ENCODE results near the gene AMOTL2. TPM values are rescaled to one million over a fixed set of nuclear protein-coding genes. Genes with fewer than 3 reads are reported as not detected.

Gene AMOTL2
- total RNA-seq, 1 experiment from 2014 or later = 142 TPM

DNA sequence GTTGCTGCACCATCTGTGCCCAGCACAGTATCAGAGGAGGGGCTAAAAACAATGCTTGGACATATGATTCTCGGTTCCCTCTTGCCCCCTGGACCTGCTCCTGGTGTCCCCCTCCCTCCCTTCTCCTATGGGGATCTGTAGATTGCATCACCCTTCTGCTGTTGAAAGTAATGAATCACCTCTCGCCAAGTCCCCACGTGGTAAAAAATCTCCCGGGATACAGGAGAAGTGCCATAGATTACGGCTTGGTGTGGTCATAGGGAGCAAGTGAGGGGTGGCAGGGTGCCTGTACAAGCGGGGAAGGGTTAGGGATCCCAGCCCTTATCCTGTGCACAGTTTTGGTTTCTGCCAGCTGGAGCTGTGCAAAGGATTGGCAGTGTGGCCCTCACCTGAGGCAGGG lies 37.7 kb downstream of the AMOTL2 start:
- no peak overlapping the region for H3K27ac ChIP-seq
- H3K36me3 ChIP-seq = no peaks in the 10 kb centered on the region
- H3K4me1 ChIP-seq (replicated peaks) = peaks cover 39% of the 10 kb centered on the region
- no peaks in the 10 kb centered on the region for H3K9me3 ChIP-seq (replicated peaks)
- H3K4me3 ChIP-seq = no peak overlapping the region
- H3K27me3 ChIP-seq (replicated peaks) = no peaks in the 10 kb centered on the region
- no peak for DNase-seq (ENCODE audit: low read depth in 1 of 2, low spot score in 2 of 2)

DNA sequence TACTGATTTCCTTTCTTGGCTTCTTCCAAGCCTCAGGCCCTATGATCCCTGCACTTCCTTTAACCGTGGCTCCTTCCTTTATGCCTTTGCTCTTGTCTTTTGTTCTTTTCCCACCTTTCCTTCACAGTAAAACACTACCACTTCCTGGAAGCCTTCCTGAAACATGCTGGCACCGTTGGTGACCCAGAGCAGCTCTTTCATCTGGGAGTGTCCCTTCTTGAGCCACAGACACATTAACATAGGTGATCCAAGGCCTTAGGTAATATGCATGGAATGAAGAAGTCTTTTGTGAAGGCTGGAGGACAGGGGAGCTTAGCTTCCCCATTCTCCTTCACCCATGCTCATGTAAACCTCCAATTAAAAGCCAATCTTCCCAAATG lies 39.4 kb downstream of the AMOTL2 start:
- DNase-seq (ENCODE audit: low read depth in 1 of 2, low spot score in 2 of 2) = no peak
- H3K27me3 ChIP-seq (replicated peaks) = no peaks in the 10 kb centered on the region
- no peak overlapping the region for H3K4me3 ChIP-seq
- no peaks in the 10 kb centered on the region for H3K36me3 ChIP-seq
- H3K4me1 ChIP-seq (replicated peaks) = peaks cover 56% of the 10 kb centered on the region
- no peaks in the 10 kb centered on the region for H3K9me3 ChIP-seq (replicated peaks)
- H3K27ac ChIP-seq = peak overlapping the region; percentile 89

DNA sequence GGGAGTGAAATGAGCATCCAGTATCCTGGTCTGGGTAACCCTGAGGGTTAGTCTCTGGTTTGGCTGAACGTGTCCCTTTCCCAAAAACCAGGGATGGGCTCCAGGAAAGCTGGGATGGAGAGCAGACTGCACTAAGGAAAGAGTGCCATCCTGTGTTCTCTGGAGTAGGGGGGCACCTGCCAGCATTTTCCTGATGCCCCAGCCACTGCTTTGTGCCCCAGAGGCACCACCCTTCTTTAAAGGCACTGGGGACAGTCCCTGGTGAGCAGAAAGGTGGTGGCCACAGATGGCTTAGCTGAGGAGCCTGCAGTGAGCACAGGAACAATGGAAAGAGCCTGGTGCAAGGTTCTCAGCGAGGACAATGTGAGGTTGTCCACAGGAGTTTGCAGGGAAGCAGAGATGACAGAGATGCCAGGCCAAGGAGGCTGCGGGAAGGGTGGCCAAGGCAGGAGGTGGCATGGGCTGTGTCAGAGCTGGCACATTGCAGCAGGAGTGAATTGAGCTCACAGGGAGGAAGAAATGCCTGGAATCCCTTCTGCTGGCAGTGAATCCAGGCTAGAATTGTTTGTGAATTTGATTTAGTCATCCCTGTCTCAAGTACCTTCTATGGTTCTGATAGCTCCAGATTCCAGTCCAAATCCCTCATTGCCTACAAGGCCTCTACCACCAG lies 39.9 kb downstream of the AMOTL2 start:
- no peak overlapping the region for H3K4me3 ChIP-seq
- H3K9me3 ChIP-seq (replicated peaks) = no peaks in the 10 kb centered on the region
- peak overlapping the region; percentile 89 for H3K27ac ChIP-seq
- peak in 1 of 2 experiments; percentile 43 for DNase-seq (ENCODE audit: low read depth in 1 of 2, low spot score in 2 of 2)
- H3K36me3 ChIP-seq = no peaks in the 10 kb centered on the region
- no peaks in the 10 kb centered on the region for H3K27me3 ChIP-seq (replicated peaks)
- peaks cover 61% of the 10 kb centered on the region for H3K4me1 ChIP-seq (replicated peaks)

DNA sequence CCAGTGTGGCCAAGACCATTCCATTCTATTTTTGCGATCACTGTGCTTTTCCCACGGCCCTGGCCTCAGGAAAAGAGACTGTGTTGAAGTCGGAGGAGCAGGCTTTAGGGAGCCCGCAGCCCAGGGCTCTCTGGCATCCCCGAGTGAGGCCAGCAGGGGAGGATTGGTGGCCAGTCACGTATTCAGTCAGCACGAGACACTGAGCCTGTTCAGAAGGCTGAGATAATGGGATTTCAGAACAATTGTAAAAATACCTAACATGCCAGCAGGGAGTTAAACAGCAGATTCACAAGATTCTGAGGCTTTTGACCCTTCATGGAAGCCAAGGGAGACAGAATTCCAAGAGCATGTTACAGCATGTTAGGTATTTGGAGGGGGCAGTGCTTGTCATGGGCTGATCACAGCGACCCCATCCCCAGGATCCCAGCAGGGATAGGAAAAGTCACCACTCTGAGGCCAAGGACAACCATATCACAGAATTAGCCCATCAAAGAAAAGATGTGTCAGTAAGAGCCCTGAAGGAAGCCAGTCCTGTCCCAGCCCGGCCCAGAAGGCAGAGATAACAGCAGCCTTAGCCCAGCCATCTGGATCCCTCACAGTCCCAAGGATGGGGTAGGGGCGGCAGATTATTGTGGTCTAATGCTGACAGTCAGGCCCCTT lies 40.6 kb downstream of the AMOTL2 start:
- Histone ChIP-seq H3K4me1 (replicated peaks) (peaks cover 67% of the 10 kb centered on the region), H3K9me3 (replicated peaks) (no peaks in the 10 kb centered on the region), H3K4me3 (no peak overlapping the region), H3K27me3 (replicated peaks) (no peaks in the 10 kb centered on the region), H3K27ac (peak overlapping the region; percentile 89), H3K36me3 (no peaks in the 10 kb centered on the region)
- peak; percentile 84 to 85 for DNase-seq (ENCODE audit: low read depth in 1 of 2, low spot score in 2 of 2)

DNA sequence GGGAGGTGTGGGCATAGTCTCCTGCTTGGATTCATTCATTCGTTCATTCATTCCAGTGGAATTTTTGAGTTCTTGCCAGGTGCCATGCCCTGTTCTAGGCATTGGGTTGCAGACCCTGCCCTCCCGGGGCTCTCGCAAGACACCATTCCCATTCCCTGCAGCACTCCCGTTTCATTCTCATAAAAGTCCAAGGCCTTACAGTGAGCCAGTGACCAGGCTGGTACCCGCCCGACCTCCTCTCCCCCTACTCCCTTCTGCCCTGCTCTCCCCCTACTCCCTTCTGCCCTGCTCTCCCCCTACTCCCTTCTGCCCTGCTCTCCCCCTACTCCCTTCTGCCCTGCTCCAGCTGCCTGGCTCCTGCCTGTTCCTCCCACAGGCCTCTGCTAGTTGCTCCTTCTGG lies 41.9 kb downstream of the AMOTL2 start:
- H3K4me1 ChIP-seq (replicated peaks) = peaks cover 80% of the 10 kb centered on the region

DNA sequence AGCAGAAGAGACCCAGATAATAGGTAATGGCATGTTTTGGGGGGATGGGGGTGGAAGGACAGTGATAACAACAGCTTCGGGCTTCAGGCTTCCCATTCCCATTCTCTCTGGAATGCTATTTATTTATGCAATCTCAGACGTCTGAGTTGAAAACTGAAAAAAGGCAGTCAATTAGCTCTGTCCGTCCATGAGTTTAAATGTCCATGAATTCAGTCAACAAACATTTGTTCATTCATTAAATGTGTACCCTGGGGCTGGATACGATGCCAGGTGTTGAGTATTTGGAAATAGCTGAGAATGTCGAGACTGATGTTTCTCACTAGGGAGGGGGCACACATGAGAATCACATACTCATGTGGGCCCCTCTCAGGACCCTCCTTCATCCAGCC lies 42.4 kb downstream of the AMOTL2 start:
- Histone ChIP-seq H3K4me3 (no peak overlapping the region), H3K4me1 (replicated peaks) (peaks cover 85% of the 10 kb centered on the region)
- no peak for DNase-seq (ENCODE audit: low read depth in 1 of 2, low spot score in 2 of 2)

More for the DNA sequence above, 41.9 kb downstream of the AMOTL2 start:
- DNase-seq (ENCODE audit: low read depth in 1 of 2, low spot score in 2 of 2) = no peak
- Histone ChIP-seq H3K27ac (peak overlapping the region; percentile 66; the same call in 1 of the 2 replicates), H3K9me3 (replicated peaks) (no peaks in the 10 kb centered on the region), H3K27me3 (replicated peaks) (no peaks in the 10 kb centered on the region), H3K4me3 (no peak overlapping the region), H3K36me3 (no peaks in the 10 kb centered on the region)

DNA sequence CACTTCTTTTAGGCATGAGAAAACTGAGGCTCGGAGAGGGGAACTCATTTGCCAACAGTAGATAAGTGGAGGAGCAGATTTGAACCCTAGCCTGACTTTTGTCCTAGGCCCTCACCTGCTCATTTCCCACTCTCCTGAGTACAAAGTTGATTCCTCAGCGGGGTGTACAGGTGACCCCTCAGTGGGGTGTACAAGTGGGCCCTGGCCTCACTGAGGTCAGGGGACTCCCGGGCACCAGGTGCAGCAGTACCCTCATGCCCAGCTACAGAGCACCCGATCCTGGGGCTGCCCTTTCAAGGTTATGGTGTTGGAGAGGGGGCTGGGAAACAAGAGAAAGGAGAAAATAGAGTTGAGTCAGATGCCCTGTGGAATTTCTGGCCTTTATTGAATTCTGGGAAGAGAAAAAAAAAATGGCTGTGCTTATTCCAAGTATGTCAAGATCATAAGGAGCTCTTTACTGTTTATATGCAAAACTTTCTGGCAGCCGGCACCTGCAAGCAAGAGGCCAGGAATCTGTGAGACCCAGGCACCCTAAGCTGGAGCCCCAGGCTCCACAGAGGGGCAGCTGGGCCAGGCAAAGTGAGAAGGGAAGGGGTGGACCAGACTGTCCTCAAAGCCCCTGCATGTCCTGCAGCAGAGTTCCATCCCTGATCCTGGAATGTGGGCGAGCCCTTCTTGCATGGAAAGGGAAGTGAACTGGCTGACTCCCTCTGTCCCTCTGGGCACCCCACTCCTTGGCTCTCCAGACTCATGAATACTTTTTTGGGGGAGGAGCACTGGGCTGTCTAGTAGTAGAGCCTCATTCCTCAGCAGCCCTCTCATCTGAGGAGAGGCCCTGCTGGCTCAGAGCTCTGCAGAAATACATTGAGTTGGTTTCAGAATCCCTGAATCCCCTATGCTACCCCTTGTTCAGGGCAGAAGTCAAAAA lies 43.1 kb downstream of the AMOTL2 start:
- Histone ChIP-seq H3K27me3 (replicated peaks) (no peaks in the 10 kb centered on the region), H3K36me3 (no peaks in the 10 kb centered on the region), H3K27ac (peak overlapping the region; percentile 66), H3K4me3 (no peak overlapping the region), H3K4me1 (replicated peaks) (peaks cover 92% of the 10 kb centered on the region), H3K9me3 (replicated peaks) (no peaks in the 10 kb centered on the region)
- DNase-seq (ENCODE audit: low read depth in 1 of 2, low spot score in 2 of 2) = peak in 1 of 2 experiments; percentile 68

More for the DNA sequence above, 42.4 kb downstream of the AMOTL2 start:
- Histone ChIP-seq H3K27ac (peak overlapping the region; percentile 66), H3K27me3 (replicated peaks) (no peaks in the 10 kb centered on the region), H3K9me3 (replicated peaks) (no peaks in the 10 kb centered on the region), H3K36me3 (no peaks in the 10 kb centered on the region)

DNA sequence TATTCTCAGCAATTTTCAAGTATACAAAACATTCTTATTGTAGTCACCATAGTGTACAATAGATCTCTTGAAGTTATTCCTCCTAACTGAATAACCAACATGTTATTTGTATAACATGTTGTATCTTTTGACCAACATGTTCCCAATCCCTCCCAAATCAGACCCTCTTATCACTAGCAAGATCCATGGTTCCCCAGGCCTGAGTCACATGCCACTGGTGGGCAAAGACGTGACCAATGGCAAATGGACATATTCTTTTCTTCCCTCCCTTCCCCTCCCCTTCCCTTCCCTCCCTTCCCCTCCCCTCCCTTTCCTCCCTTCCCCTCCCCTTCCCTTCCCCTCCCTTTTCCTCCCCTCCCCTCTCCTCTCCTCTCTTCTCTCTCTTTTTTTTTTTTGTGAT lies 45.4 kb downstream of the AMOTL2 start:
- Histone ChIP-seq H3K9me3 (replicated peaks) (no peaks in the 10 kb centered on the region), H3K27ac (peak overlapping the region; percentile 86), H3K4me3 (no peak overlapping the region), H3K36me3 (no peaks in the 10 kb centered on the region), H3K4me1 (replicated peaks) (peaks cover 87% of the 10 kb centered on the region), H3K27me3 (replicated peaks) (no peaks in the 10 kb centered on the region)
- no peak for DNase-seq (ENCODE audit: low read depth in 1 of 2, low spot score in 2 of 2)

DNA sequence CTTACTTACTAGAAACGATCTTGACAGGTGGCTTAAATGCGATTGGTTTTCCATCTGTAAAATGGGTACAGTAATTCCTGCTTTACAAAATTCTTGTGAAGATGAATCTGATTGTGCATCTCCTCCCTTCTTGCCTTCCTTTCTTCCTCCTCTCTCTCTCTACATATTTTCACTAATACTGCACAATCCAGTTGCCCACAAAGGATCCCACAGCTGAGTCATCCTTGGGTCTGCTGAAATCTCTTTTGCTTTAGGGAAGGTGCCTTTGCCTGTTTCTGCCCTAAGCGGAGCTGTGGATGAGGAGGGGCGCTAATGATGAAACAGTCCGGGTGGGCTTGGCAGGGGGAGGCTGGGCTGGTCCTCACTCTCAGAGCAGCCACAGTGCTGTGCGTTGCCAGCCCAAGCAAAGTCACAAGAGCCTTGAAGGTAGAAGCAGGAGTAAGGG lies 46.1 kb downstream of the AMOTL2 start:
- no peaks in the 10 kb centered on the region for H3K9me3 ChIP-seq (replicated peaks)
- H3K27ac ChIP-seq = peak overlapping the region; percentile 86
- no peak overlapping the region for H3K4me3 ChIP-seq
- H3K36me3 ChIP-seq = no peaks in the 10 kb centered on the region
- peaks cover 80% of the 10 kb centered on the region for H3K4me1 ChIP-seq (replicated peaks)
- no peaks in the 10 kb centered on the region for H3K27me3 ChIP-seq (replicated peaks)
- DNase-seq (ENCODE audit: low read depth in 1 of 2, low spot score in 2 of 2) = peak; percentile 90 to 98

DNA sequence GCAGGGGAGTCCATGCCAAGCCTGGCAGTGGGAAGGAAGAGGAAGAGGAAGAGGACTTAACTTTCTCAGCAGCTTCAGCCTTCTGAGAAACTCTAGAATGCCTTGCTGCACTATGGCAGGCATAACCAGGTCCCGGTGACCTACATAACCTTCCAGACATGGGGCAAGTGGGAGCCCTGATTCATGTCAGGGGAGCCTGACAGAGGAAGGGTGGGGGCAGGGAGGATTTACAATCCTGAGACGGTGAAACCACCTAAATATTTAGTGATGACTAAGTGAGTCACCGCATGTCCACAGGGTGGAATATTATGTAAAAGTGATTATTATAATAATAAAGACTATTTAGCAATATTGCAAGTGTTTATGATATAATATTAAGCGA lies 46.7 kb downstream of the AMOTL2 start:
- Histone ChIP-seq H3K27me3 (replicated peaks) (no peaks in the 10 kb centered on the region), H3K36me3 (no peaks in the 10 kb centered on the region), H3K4me3 (no peak overlapping the region), H3K27ac (peak overlapping the region; percentile 86), H3K9me3 (replicated peaks) (no peaks in the 10 kb centered on the region), H3K4me1 (replicated peaks) (peaks cover 76% of the 10 kb centered on the region)
- peak; percentile 82 to 90 for DNase-seq (ENCODE audit: low read depth in 1 of 2, low spot score in 2 of 2)

DNA sequence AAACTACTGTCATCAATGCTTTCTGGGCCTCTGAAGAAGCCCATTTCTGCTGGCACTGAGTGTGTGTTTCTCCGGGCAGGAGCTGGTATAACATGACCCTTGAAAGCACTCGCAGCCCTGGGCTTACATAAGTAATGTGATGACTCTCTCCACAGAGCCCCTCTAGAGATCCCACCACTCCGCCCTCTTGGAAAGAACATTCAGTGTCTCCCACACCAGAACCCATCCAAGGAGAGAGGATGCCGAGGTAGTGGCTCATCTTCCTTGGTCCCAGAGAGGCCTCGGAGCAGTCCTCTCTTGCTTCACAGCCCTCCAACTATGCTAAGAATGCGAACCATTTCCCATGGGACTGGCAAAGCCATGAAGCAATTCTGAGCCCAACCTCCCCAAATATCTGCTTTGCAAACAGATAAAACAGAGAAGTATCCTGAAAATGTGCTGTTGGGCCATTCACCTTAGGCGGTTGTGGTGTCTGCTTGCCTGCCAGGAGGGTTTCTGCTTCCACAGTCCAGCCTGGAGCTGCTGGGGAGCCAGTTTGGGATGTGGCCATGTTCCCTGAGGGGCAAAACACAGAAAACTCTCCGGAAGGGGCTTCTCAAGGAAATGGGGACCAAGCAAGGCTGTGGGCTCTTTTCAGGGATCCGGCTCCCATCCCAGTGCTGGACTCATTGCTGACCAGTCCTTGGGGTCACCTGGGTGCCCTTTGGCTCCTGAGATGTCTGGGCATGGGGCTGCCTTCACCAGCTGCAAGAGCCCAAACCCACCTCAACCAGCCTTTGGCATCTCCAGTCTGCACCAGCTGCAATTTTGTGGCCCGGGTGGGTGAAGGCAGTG lies 47.3 kb downstream of the AMOTL2 start:
- H3K4me3 ChIP-seq = no peak overlapping the region
- peak overlapping the region; percentile 86 for H3K27ac ChIP-seq
- no peaks in the 10 kb centered on the region for H3K27me3 ChIP-seq (replicated peaks)
- H3K4me1 ChIP-seq (replicated peaks) = peaks cover 75% of the 10 kb centered on the region
- no peaks in the 10 kb centered on the region for H3K36me3 ChIP-seq
- DNase-seq (ENCODE audit: low read depth in 1 of 2, low spot score in 2 of 2) = peak; percentile 95
- no peaks in the 10 kb centered on the region for H3K9me3 ChIP-seq (replicated peaks)

DNA sequence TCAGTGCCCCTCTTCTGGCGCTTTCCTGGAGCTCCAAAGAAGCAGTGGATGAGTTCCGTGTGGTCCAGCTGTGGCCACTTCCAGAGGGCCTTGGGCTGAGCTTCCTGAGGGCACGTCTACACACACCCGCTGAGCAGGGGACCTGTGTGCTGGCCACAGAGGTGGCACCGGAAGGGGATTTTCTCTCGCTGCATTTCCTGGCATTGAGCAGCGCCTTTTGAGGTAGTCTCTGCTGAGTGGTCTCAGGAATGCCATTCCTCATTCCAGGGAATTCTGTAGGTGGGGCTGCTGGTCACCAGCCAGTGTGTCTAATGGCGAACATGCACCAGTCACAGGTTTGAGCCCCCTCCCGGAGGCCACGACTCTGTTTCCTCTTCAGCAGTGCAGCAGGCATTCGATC lies 48.1 kb downstream of the AMOTL2 start:
- H3K36me3 ChIP-seq = no peaks in the 10 kb centered on the region
- H3K4me3 ChIP-seq = no peak overlapping the region
- H3K9me3 ChIP-seq (replicated peaks) = no peaks in the 10 kb centered on the region
- peaks cover 71% of the 10 kb centered on the region for H3K4me1 ChIP-seq (replicated peaks)
- H3K27me3 ChIP-seq (replicated peaks) = no peaks in the 10 kb centered on the region
- DNase-seq (ENCODE audit: low read depth in 1 of 2, low spot score in 2 of 2) = no peak
- H3K27ac ChIP-seq = peak overlapping the region; percentile 86

DNA sequence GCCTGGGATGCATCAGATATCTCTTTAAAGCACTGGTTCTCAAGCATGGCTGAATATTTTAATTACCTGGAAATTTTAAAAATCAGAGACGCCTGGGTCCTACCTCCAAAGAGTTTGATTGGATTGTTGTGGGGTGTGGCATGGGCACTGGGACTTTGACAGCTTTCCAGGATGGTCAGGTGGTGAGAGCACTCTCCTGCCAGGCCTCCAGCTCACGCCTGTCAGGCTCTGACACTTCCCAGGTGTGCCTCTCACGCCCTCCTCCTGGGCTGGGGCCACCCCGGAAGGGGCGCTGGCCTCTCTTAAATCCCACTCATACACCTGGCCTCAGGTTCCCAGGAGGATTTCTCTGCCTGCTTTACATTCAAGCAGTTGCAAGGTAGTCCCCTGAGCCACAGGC lies 48.5 kb downstream of the AMOTL2 start:
- Histone ChIP-seq H3K9me3 (replicated peaks) (no peaks in the 10 kb centered on the region), H3K4me1 (replicated peaks) (peaks cover 69% of the 10 kb centered on the region), H3K27ac (peak overlapping the region; percentile 86), H3K4me3 (no peak overlapping the region), H3K36me3 (no peaks in the 10 kb centered on the region), H3K27me3 (replicated peaks) (no peaks in the 10 kb centered on the region)
- DNase-seq (ENCODE audit: low read depth in 1 of 2, low spot score in 2 of 2) = no peak
